HL-60 (cell line): ENCODE results near the gene MSL2.
A peak's percentile ranks its signal among the peaks of the same experiment; 100 is the strongest.

Experiments
- DNase-seq, 2 experiments: peaks; one replicate each; pipeline ENCODE4 v3.0.0-alpha.2; 2010 to 2020; ENCODE audit warnings: low read depth in 1 of 2, low spot score in 1 of 2
- H3K27ac ChIP-seq: fragments of 250-450 bp; sonication (Bioruptor Pico); replicated peaks from 2 replicates; pipeline ENCODE4 v1.5.1; 2020; ENCODE audit warnings: mild to moderate bottlenecking, moderate library complexity
- H3K27me3 ChIP-seq: fragments of 250-450 bp; sonication (Bioruptor Pico); 2 replicates; pipeline ENCODE4 v1.5.1; 2021; ENCODE audit warnings: mild to moderate bottlenecking, moderate library complexity; ENCODE audit not compliant: insufficient read depth, poor library complexity, severe bottlenecking
- H3K4me3 ChIP-seq: replicated peaks from 2 replicates; pipeline ENCODE4 v1.5.1; 2011; ENCODE audit warnings: mild to moderate bottlenecking, control low read depth, low read length; ENCODE audit not compliant: insufficient read depth
- GABPA ChIP-seq: IDR thresholded peaks from 2 replicates; pipeline ENCODE4 v1.6.1; 2012; ENCODE audit warnings: low read depth
- POLR2AphosphoS5 ChIP-seq: IDR thresholded peaks from 2 replicates; pipeline ENCODE4 v1.6.1; 2012; ENCODE audit warnings: low read depth
- SPI1 ChIP-seq: IDR thresholded peaks from 2 replicates; pipeline ENCODE4 v1.6.1; 2012; ENCODE audit warnings: low read depth, mild to moderate bottlenecking, borderline replicate concordance
- TF ChIP-seq, protein P1 (sequence below): IDR thresholded peaks from 2 replicates; pipeline ENCODE4 v1.6.1; 2012; ENCODE audit warnings: low read depth; ENCODE audit not compliant: insufficient replicate concordance
- TF ChIP-seq, protein P2 (sequence below): IDR thresholded peaks from one replicate; pipeline ENCODE4 v1.5.1; 2011; ENCODE audit warnings: low read length, control low read depth, inconsistent platforms; ENCODE audit not compliant: insufficient read depth

MSL2 gene

DNA sequence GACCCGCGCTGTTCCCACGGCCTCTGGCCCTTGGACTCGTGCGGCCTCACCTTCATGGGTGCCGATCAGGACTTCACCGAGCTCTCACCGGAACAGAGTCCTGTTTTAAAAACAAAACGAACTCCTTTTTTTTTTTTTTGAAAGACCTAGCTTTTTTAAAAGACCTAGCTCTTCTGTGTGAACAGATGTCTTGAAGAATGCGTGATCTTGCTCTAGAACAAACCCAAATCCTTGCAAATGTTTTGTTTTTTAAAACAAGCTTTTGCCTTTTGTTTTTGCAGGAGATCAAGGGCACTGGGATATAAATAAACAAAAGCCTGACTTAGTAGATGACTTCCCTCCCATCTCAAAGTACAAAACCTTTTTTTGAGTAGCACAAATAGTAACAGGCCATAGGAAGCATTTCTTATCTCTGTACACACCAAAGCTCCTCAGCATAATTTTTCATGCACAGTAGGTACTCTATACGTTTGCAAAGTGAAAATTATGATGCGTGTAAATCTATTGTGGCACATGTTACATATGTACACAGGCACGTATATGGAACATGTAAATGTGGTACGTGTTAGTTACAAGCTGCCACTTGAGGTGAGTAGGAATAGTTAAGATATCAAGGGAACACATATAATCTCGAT lies 1.1 kb upstream of the MSL2 start:
- H3K27me3 ChIP-seq, result no peaks in the 10 kb centered on the region
- TF ChIP-seq SPI1 (no peak), GABPA (no peak), POLR2AphosphoS5 (no peak)
- TF ChIP-seq, protein P1, sequence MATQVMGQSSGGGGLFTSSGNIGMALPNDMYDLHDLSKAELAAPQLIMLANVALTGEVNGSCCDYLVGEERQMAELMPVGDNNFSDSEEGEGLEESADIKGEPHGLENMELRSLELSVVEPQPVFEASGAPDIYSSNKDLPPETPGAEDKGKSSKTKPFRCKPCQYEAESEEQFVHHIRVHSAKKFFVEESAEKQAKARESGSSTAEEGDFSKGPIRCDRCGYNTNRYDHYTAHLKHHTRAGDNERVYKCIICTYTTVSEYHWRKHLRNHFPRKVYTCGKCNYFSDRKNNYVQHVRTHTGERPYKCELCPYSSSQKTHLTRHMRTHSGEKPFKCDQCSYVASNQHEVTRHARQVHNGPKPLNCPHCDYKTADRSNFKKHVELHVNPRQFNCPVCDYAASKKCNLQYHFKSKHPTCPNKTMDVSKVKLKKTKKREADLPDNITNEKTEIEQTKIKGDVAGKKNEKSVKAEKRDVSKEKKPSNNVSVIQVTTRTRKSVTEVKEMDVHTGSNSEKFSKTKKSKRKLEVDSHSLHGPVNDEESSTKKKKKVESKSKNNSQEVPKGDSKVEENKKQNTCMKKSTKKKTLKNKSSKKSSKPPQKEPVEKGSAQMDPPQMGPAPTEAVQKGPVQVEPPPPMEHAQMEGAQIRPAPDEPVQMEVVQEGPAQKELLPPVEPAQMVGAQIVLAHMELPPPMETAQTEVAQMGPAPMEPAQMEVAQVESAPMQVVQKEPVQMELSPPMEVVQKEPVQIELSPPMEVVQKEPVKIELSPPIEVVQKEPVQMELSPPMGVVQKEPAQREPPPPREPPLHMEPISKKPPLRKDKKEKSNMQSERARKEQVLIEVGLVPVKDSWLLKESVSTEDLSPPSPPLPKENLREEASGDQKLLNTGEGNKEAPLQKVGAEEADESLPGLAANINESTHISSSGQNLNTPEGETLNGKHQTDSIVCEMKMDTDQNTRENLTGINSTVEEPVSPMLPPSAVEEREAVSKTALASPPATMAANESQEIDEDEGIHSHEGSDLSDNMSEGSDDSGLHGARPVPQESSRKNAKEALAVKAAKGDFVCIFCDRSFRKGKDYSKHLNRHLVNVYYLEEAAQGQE, result no peak
- TF ChIP-seq, protein P2, sequence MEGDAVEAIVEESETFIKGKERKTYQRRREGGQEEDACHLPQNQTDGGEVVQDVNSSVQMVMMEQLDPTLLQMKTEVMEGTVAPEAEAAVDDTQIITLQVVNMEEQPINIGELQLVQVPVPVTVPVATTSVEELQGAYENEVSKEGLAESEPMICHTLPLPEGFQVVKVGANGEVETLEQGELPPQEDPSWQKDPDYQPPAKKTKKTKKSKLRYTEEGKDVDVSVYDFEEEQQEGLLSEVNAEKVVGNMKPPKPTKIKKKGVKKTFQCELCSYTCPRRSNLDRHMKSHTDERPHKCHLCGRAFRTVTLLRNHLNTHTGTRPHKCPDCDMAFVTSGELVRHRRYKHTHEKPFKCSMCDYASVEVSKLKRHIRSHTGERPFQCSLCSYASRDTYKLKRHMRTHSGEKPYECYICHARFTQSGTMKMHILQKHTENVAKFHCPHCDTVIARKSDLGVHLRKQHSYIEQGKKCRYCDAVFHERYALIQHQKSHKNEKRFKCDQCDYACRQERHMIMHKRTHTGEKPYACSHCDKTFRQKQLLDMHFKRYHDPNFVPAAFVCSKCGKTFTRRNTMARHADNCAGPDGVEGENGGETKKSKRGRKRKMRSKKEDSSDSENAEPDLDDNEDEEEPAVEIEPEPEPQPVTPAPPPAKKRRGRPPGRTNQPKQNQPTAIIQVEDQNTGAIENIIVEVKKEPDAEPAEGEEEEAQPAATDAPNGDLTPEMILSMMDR, result no peak
- H3K4me3 ChIP-seq, result peak overlapping the region; percentile 67
- peak overlapping the region; percentile 98 for H3K27ac ChIP-seq
- DNase-seq, result peak in 1 of 2 experiments; percentile 4

DNA sequence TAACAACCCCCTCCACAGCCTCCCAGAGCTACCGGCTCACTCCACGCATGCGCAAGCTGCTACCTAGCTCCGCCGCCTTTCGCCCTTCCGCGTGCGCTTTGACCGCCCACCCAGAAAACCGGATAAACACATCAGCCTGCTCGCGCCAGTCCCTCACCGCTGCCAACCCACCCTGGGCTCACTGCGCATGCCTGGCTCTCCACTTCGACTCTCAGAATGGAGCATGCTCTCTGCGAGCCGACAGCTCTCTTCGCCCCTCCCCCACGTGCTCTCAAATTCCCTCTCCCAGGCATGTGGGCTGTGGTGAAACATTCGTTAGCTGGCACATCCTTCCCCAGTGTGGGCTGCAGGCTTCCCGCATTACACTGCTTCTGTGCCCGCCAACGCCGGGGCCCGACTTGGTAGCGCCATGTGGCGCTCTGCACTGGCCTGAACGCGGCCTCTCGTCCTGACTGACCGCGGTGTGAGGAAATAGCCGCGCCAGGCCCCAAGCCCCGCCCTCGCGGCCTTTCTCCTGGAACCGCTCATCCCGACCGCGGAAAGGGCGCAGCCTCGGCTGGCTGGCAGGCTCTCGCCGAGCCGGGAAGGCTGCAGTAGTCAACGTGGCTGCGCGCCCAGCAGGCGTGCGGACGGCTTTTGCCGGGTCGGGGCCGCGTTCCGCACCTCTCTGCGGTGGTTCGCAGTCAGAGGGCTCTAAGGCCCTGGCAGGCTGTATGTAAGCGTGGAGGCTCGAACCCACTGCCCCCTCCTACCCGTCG lies 445 bp upstream of the MSL2 start:
- H3K4me3 ChIP-seq, result peak overlapping the region; percentile 67
- peak overlapping the region; percentile 98 for H3K27ac ChIP-seq
- peak; percentile 98 to 100 for DNase-seq
- TF ChIP-seq POLR2AphosphoS5 (peak; percentile 95), SPI1 (no peak), GABPA (no peak)
- TF ChIP-seq, protein P2, result no peak
- TF ChIP-seq, protein P1, result peak; percentile 73
- no peaks in the 10 kb centered on the region for H3K27me3 ChIP-seq

DNA sequence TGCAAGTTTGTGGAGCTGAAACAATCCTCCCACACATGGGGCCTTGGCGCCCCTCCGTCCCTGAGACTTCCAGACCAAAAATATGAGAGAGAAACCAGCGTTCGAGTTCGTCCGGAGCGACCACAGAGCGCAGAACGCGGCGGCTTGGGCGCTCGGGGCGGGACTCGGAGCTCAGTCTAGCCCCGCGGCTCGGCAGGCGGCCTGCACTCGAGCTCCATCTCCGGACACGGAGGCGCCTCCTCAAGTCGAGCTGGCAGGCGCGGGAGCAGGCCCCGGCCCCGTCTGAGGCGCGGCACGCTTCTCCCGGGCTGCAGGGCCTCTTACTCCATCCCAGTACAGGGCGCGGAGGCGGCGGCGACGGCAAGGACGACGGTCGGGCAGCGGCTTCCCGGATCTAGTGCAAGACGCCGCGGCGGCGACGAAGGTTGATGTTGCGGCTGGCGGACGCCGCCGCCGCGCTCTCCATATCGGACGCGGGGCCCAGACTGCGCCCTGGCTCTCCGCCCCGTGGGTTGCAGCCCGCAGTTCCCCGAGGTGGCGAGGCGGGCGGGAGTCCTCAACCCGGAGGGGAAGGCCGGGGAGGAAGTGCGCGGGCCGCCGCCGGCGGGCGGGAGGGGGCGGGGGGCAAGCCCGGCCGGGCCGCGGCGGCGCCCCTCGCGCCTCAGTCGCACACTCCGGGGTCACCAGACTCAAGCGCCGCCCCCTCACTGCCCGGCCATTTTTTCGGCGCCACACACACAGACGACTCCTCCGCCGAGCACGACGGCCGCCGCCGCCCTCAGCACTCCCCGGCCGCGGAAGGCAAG lies 674 bp downstream of the MSL2 start:
- DNase-seq, result peak; percentile 65 to 73
- Histone ChIP-seq H3K27me3 (no peaks in the 10 kb centered on the region), H3K4me3 (peak overlapping the region; percentile 67), H3K27ac (peak overlapping the region; percentile 98)
- peak; percentile 77 for TF ChIP-seq SPI1
- peak; percentile 54; the same call in 1 of the 2 replicates for TF ChIP-seq POLR2AphosphoS5
- TF ChIP-seq, protein P2, result no peak
- TF ChIP-seq, protein P1, result no peak
- TF ChIP-seq GABPA, result no peak
